Adipocyte (in vitro differentiated cells): ENCODE results near the gene AFAP1.

Experiments
- DNase-seq: peaks from one replicate; pipeline ENCODE4 v3.0.0-alpha.2; 2015; ENCODE audit warnings: low read depth
- H3K27me3 ChIP-seq: replicated peaks from 2 replicates; pipeline ENCODE4 v1.7.0; 2013; ENCODE audit warnings: mild to moderate bottlenecking, low read length, moderate library complexity; ENCODE audit not compliant: control insufficient read depth, insufficient read depth
- H3K36me3 ChIP-seq: 2 replicates; pipeline ENCODE4 v1.7.0; 2013; ENCODE audit warnings: low read length, mild to moderate bottlenecking, moderate library complexity; ENCODE audit not compliant: control insufficient read depth, insufficient read depth, severe bottlenecking
- H3K4me1 ChIP-seq: 2 replicates; pipeline ENCODE4 v1.7.0; 2013; ENCODE audit warnings: mild to moderate bottlenecking, low read length, moderate library complexity; ENCODE audit not compliant: control insufficient read depth, insufficient read depth
- H3K4me3 ChIP-seq: 2 replicates; pipeline ENCODE4 v1.7.0; 2013; ENCODE audit warnings: mild to moderate bottlenecking, low read length, moderate library complexity
- H3K9ac ChIP-seq: 2 replicates; pipeline ENCODE4 v1.7.0; 2013; ENCODE audit warnings: mild to moderate bottlenecking, low read length, moderate library complexity
- H3K9me3 ChIP-seq: 2 replicates; pipeline ENCODE4 v1.7.0; 2013; ENCODE audit warnings: mild to moderate bottlenecking, low read length, moderate library complexity; ENCODE audit not compliant: control insufficient read depth

Gene AFAP1

GRCh38 chr4:7740866-7741525 lies 198.7 kb downstream of the AFAP1 start:
- no peaks in the 10 kb centered on the region for H3K36me3 ChIP-seq
- peaks cover 8% of the 10 kb centered on the region for H3K9me3 ChIP-seq
- no peak overlapping the region for H3K9ac ChIP-seq
- H3K27me3 ChIP-seq: no peaks in the 10 kb centered on the region
- no peak overlapping the region for H3K4me3 ChIP-seq
- no peak for DNase-seq
- no peaks in the 10 kb centered on the region for H3K4me1 ChIP-seq

GRCh38 chr4:7739918-7740865 lies 199.5 kb downstream of the AFAP1 start:
- DNase-seq: no peak
- Histone ChIP-seq H3K27me3 (no peaks in the 10 kb centered on the region), H3K9ac (no peak overlapping the region), H3K9me3 (peaks cover 8% of the 10 kb centered on the region), H3K36me3 (no peaks in the 10 kb centered on the region), H3K4me1 (no peaks in the 10 kb centered on the region), H3K4me3 (no peak overlapping the region)

GRCh38 chr4:7739077-7739917 lies 200.4 kb downstream of the AFAP1 start:
- Histone ChIP-seq H3K4me3 (no peak overlapping the region), H3K27me3 (peaks cover 2% of the 10 kb centered on the region), H3K4me1 (no peaks in the 10 kb centered on the region), H3K9me3 (peaks cover 8% of the 10 kb centered on the region), H3K9ac (no peak overlapping the region), H3K36me3 (no peaks in the 10 kb centered on the region)
- no peak for DNase-seq

GRCh38 chr4:7738458-7739076 lies 201.1 kb downstream of the AFAP1 start:
- Histone ChIP-seq H3K9me3 (peaks cover 8% of the 10 kb centered on the region), H3K4me1 (no peaks in the 10 kb centered on the region), H3K9ac (no peak overlapping the region), H3K4me3 (no peak overlapping the region), H3K36me3 (no peaks in the 10 kb centered on the region), H3K27me3 (peaks cover 7% of the 10 kb centered on the region)
- no peak for DNase-seq

- no peak for DNase-seq
- H3K9me3 ChIP-seq: peaks cover 8% of the 10 kb centered on the region
- no peaks in the 10 kb centered on the region for H3K4me1 ChIP-seq
- no peak overlapping the region for H3K4me3 ChIP-seq
- H3K27me3 ChIP-seq: peaks cover 8% of the 10 kb centered on the region
- no peak overlapping the region for H3K9ac ChIP-seq
- H3K36me3 ChIP-seq: no peaks in the 10 kb centered on the region
Measured at GRCh38 chr4:7737752-7738457, 201.8 kb downstream of the AFAP1 start.

- no peak overlapping the region for H3K9ac ChIP-seq
- no peaks in the 10 kb centered on the region for H3K4me1 ChIP-seq
- no peak for DNase-seq
- H3K27me3 ChIP-seq: peaks cover 9% of the 10 kb centered on the region
- no peaks in the 10 kb centered on the region for H3K36me3 ChIP-seq
- peaks cover 8% of the 10 kb centered on the region for H3K9me3 ChIP-seq
- H3K4me3 ChIP-seq: no peak overlapping the region
Measured at GRCh38 chr4:7737268-7737645, 202.4 kb downstream of the AFAP1 start.

GRCh38 chr4:7736436-7737267 lies 203.0 kb downstream of the AFAP1 start:
- Histone ChIP-seq H3K36me3 (no peaks in the 10 kb centered on the region), H3K4me1 (no peaks in the 10 kb centered on the region), H3K9ac (no peak overlapping the region), H3K27me3 (peaks cover 12% of the 10 kb centered on the region), H3K4me3 (no peak overlapping the region), H3K9me3 (peaks cover 8% of the 10 kb centered on the region)
- DNase-seq: no peak

- H3K4me1 ChIP-seq: no peaks in the 10 kb centered on the region
- H3K9ac ChIP-seq: no peak overlapping the region
- no peak for DNase-seq
- peaks cover 12% of the 10 kb centered on the region for H3K27me3 ChIP-seq
- H3K9me3 ChIP-seq: peaks cover 8% of the 10 kb centered on the region
- H3K4me3 ChIP-seq: no peak overlapping the region
- no peaks in the 10 kb centered on the region for H3K36me3 ChIP-seq
Measured at GRCh38 chr4:7735961-7736360, 203.7 kb downstream of the AFAP1 start.

- H3K36me3 ChIP-seq: no peaks in the 10 kb centered on the region
- no peak overlapping the region for H3K4me3 ChIP-seq
- H3K9ac ChIP-seq: no peak overlapping the region
- peaks cover 8% of the 10 kb centered on the region for H3K9me3 ChIP-seq
- H3K27me3 ChIP-seq: peaks cover 12% of the 10 kb centered on the region
- no peak for DNase-seq
- H3K4me1 ChIP-seq: no peaks in the 10 kb centered on the region
Measured at GRCh38 chr4:7735395-7735794, 204.3 kb downstream of the AFAP1 start.
